Effector memory CD4-positive, alpha-beta T cell (primary cell): ENCODE data around the gene FOXD4L1.
"Not testable (repeated sequence)": the region's sequence is repeated elsewhere in the genome, so short reads cannot be mapped to it uniquely, and the experiment has no call there.

Experiments used
- DNase-seq, 3 donors: peaks; one replicate each; pipeline ENCODE4 v3.0.0-alpha.2; 2020
- H3K27ac ChIP-seq: 2 replicates; pipeline ENCODE4 v1.7.0; 2013; ENCODE audit warnings: mild to moderate bottlenecking, low read length, moderate library complexity; ENCODE audit not compliant: insufficient read depth, poor library complexity, severe bottlenecking
- H3K27me3 ChIP-seq: replicated peaks from 2 replicates; pipeline ENCODE4 v1.7.0; 2013; ENCODE audit warnings: mild to moderate bottlenecking, low read length; ENCODE audit not compliant: insufficient read depth, control insufficient read depth, poor library complexity, severe bottlenecking
- H3K36me3 ChIP-seq: 2 replicates; pipeline ENCODE4 v1.7.0; 2013; ENCODE audit warnings: mild to moderate bottlenecking, low read length, moderate library complexity; ENCODE audit not compliant: control insufficient read depth, insufficient read depth
- H3K4me1 ChIP-seq: 2 replicates; pipeline ENCODE4 v1.7.0; 2013; ENCODE audit warnings: low read length, mild to moderate bottlenecking; ENCODE audit not compliant: control insufficient read depth, insufficient read depth, poor library complexity, severe bottlenecking
- H3K4me3 ChIP-seq: 2 replicates; pipeline ENCODE4 v1.7.0; 2013; ENCODE audit warnings: low read length, low read depth, mild to moderate bottlenecking; ENCODE audit not compliant: insufficient read depth, poor library complexity, severe bottlenecking
- H3K9me3 ChIP-seq: 2 replicates; pipeline ENCODE4 v1.7.0; 2013; ENCODE audit warnings: mild to moderate bottlenecking, low read length, moderate library complexity; ENCODE audit not compliant: control insufficient read depth

Gene FOXD4L1

GRCh38 chr2:113503094-113504042 is 4.9 kb downstream of the FOXD4L1 start:
- DNase-seq, result peak in 2 of 3 donors; percentile 12 to 17
- H3K9me3 ChIP-seq, H3K36me3 ChIP-seq, H3K27me3 ChIP-seq, H3K27ac ChIP-seq: not testable (repeated sequence)
- H3K4me3 ChIP-seq, result peak overlapping the region; percentile 29
- peaks cover 11% of the 10 kb centered on the region for H3K4me1 ChIP-seq

- peaks cover 11% of the 10 kb centered on the region for H3K4me1 ChIP-seq
- not testable (repeated sequence) for H3K36me3 ChIP-seq, H3K27me3 ChIP-seq, H3K9me3 ChIP-seq, H3K27ac ChIP-seq, H3K4me3 ChIP-seq, DNase-seq
These were observed 5.6 kb downstream of the FOXD4L1 start for GRCh38 chr2:113504081-113504480.

GRCh38 chr2:113507394-113508140 is 9.1 kb downstream of the FOXD4L1 start:
- H3K36me3 ChIP-seq, H3K27me3 ChIP-seq, H3K27ac ChIP-seq, H3K4me3 ChIP-seq, H3K4me1 ChIP-seq, H3K9me3 ChIP-seq, DNase-seq: not testable (repeated sequence)

- H3K27ac ChIP-seq, H3K4me1 ChIP-seq, H3K4me3 ChIP-seq, H3K27me3 ChIP-seq, H3K36me3 ChIP-seq, DNase-seq, H3K9me3 ChIP-seq: not testable (repeated sequence)
These were observed 9.7 kb downstream of the FOXD4L1 start for GRCh38 chr2:113508187-113508586.

GRCh38 chr2:113510913-113511312 is 12.4 kb downstream of the FOXD4L1 start:
- not testable (repeated sequence) for H3K9me3 ChIP-seq, H3K36me3 ChIP-seq, H3K27ac ChIP-seq, H3K4me3 ChIP-seq, H3K4me1 ChIP-seq, H3K27me3 ChIP-seq, DNase-seq

GRCh38 chr2:113511859-113512258 is 13.4 kb downstream of the FOXD4L1 start:
- not testable (repeated sequence) for H3K27ac ChIP-seq, H3K9me3 ChIP-seq, DNase-seq, H3K27me3 ChIP-seq, H3K4me1 ChIP-seq, H3K36me3 ChIP-seq, H3K4me3 ChIP-seq

GRCh38 chr2:113515457-113515856 is 17.0 kb downstream of the FOXD4L1 start:
- H3K27me3 ChIP-seq, H3K9me3 ChIP-seq: not testable (repeated sequence)

GRCh38 chr2:113515995-113516394 is 17.5 kb downstream of the FOXD4L1 start:
- H3K4me1 ChIP-seq, DNase-seq, H3K27me3 ChIP-seq, H3K9me3 ChIP-seq, H3K4me3 ChIP-seq, H3K36me3 ChIP-seq, H3K27ac ChIP-seq: not testable (repeated sequence)

More at GRCh38 chr2:113515457-113515856, 17.0 kb downstream of the FOXD4L1 start:
- H3K4me1 ChIP-seq, H3K27ac ChIP-seq, H3K4me3 ChIP-seq, DNase-seq, H3K36me3 ChIP-seq: not testable (repeated sequence)

GRCh38 chr2:113517025-113517424 is 18.6 kb downstream of the FOXD4L1 start:
- H3K27me3 ChIP-seq, DNase-seq, H3K4me3 ChIP-seq, H3K4me1 ChIP-seq, H3K27ac ChIP-seq, H3K9me3 ChIP-seq, H3K36me3 ChIP-seq: not testable (repeated sequence)

- H3K27me3 ChIP-seq, DNase-seq, H3K4me1 ChIP-seq, H3K9me3 ChIP-seq, H3K4me3 ChIP-seq, H3K27ac ChIP-seq, H3K36me3 ChIP-seq: not testable (repeated sequence)
These were observed 22.4 kb downstream of the FOXD4L1 start for GRCh38 chr2:113520837-113521236.
